ENCODE measurements around the gene MDC1.

The MDC1 gene

GRCh38 chr6:30747300-30747687, 30.2 kb upstream of the MDC1 start:
- no peak for DNase-seq (ENCODE audit: low spot score)

GRCh38 chr6:30744054-30744805, 27.1 kb upstream of the MDC1 start, which contains the start of gene IER3:
IER3 (minus strand) TSS chr6:30744547; CDS start chr6:30744518, 29 bp downstream.
- peak; percentile 92 for DNase-seq (ENCODE audit: low spot score)

- peak; percentile 74 for DNase-seq (ENCODE audit: low spot score)
These were observed 26.3 kb upstream of the MDC1 start for GRCh38 chr6:30743099-30744053.

GRCh38 chr6:30742316-30743098, 25.4 kb upstream of the MDC1 start, which contains the start of gene FLOT1:
FLOT1 (minus strand) TSS chr6:30742687; CDS start chr6:30742189, 498 bp downstream.
- DNase-seq (ENCODE audit: low spot score) = peak; percentile 97

GRCh38 chr6:30741789-30742315, 24.8 kb upstream of the MDC1 start:
- no peak for DNase-seq (ENCODE audit: low spot score)

- no peak for DNase-seq (ENCODE audit: low spot score)
These were observed 24.1 kb upstream of the MDC1 start for GRCh38 chr6:30741063-30741779.

GRCh38 chr6:30740540-30740870, 23.4 kb upstream of the MDC1 start:
- DNase-seq (ENCODE audit: low spot score) = no peak

- no peak for DNase-seq (ENCODE audit: low spot score)
These were observed 21.5 kb upstream of the MDC1 start for GRCh38 chr6:30738532-30738931.

GRCh38 chr6:30735668-30736314, 18.7 kb upstream of the MDC1 start:
- no peak for DNase-seq (ENCODE audit: low spot score)

GRCh38 chr6:30732237-30732943, 15.3 kb upstream of the MDC1 start:
- DNase-seq (ENCODE audit: low spot score) = no peak

- DNase-seq (ENCODE audit: low spot score) = no peak
These were observed 13.7 kb upstream of the MDC1 start for GRCh38 chr6:30730601-30731435.

GRCh38 chr6:30727920-30728553, 11.0 kb upstream of the MDC1 start:
- peak; percentile 75 for DNase-seq (ENCODE audit: low spot score)

GRCh38 chr6:30726506-30727413, 9.7 kb upstream of the MDC1 start:
- DNase-seq (ENCODE audit: low spot score) = no peak

GRCh38 chr6:30725713-30726505, 8.8 kb upstream of the MDC1 start:
- peak; percentile 72 for DNase-seq (ENCODE audit: low spot score)

- no peak for DNase-seq (ENCODE audit: low spot score)
These were observed 8.0 kb upstream of the MDC1 start for GRCh38 chr6:30724906-30725667.

All from RKO (cell line).